ENCODE data around the gene ATP6V0D1.

DNA sequence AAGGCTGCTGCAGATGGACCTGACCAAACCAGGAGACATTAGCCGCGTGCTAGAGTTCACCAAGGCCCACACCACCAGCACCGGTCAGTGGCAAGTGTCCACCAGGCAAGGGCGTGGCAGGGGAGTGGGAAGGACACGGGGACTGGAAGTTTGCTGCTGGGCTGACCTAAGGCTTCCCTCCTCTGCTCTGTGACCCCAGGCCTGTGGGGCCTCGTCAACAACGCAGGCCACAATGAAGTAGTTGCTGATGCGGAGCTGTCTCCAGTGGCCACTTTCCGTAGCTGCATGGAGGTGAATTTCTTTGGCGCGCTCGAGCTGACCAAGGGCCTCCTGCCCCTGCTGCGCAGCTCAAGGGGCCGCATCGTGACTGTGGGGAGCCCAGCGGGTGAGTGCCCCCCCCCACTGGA lies 45.2 kb downstream of the ATP6V0D1 start:
- TF ChIP-seq, protein P1, sequence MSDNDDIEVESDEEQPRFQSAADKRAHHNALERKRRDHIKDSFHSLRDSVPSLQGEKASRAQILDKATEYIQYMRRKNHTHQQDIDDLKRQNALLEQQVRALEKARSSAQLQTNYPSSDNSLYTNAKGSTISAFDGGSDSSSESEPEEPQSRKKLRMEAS (IDR thresholded peaks at IDR 0.05), result no peak
- TF ChIP-seq YY1 (IDR thresholded peaks at IDR 0.05; ENCODE audit: low read depth), result no peak
- no peak for TF ChIP-seq REST (IDR thresholded peaks at IDR 0.05; ENCODE audit: low read depth)
- TF ChIP-seq CEBPB (IDR thresholded peaks at IDR 0.05), result no peak
- TF ChIP-seq RAD21 (IDR thresholded peaks at IDR 0.05; ENCODE audit: low read depth), result no peak
- no peak for TF ChIP-seq EP300 (IDR thresholded peaks at IDR 0.05; ENCODE audit: borderline replicate concordance)
- no peak for TF ChIP-seq CREB1 (IDR thresholded peaks at IDR 0.05; ENCODE audit: low read depth)
- TF ChIP-seq TAF1 (IDR thresholded peaks at IDR 0.05; ENCODE audit: low read depth), result no peak
- no peak for TF ChIP-seq NFIC (IDR thresholded peaks at IDR 0.05)
- no peak for TF ChIP-seq TEAD4 (IDR thresholded peaks at IDR 0.05)
- TF ChIP-seq, protein P2, sequence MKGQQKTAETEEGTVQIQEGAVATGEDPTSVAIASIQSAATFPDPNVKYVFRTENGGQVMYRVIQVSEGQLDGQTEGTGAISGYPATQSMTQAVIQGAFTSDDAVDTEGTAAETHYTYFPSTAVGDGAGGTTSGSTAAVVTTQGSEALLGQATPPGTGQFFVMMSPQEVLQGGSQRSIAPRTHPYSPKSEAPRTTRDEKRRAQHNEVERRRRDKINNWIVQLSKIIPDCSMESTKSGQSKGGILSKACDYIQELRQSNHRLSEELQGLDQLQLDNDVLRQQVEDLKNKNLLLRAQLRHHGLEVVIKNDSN (IDR thresholded peaks at IDR 0.05), result no peak
- TF ChIP-seq TCF12 (IDR thresholded peaks at IDR 0.05; ENCODE audit: low read depth), result no peak
- no peak for TF ChIP-seq FOXM1 (IDR thresholded peaks at IDR 0.05; ENCODE audit: borderline replicate concordance, low read depth)
